Immature natural killer cell (primary cell): ENCODE measurements around the gene CCDC69. TPM values are rescaled to one million over a fixed set of nuclear protein-coding genes. Genes with fewer than 3 reads are reported as not detected.

Experiments used
- DNase-seq, 3 donors: peaks; one replicate each; pipeline ENCODE4 v3.0.0; 2022; ENCODE audit warnings: mixed read lengths in 1 of 3
- H3K27ac Mint-ChIP-seq, 6 donors: one replicate each; pipeline ENCODE4 v1.8.0; 2020; ENCODE audit warnings: mixed read lengths in 6 of 6, mild to moderate bottlenecking in 5 of 6, inconsistent platforms in 4 of 6, moderate library complexity in 3 of 6
- H3K27me3 Mint-ChIP-seq, 3 donors: one replicate each; pipeline ENCODE4 v1.8.0; 2020 to 2021; ENCODE audit warnings: low read depth in 3 of 3, mild to moderate bottlenecking in 3 of 3, mixed read lengths in 3 of 3, moderate library complexity in 3 of 3, inconsistent platforms in 1 of 3
- H3K36me3 Mint-ChIP-seq, 3 donors: one replicate each; pipeline ENCODE4 v1.8.0; 2020; ENCODE audit warnings: mixed read lengths in 3 of 3, inconsistent platforms in 2 of 3, mild to moderate bottlenecking in 2 of 3
- H3K4me1 Mint-ChIP-seq, 2 donors: one replicate each; pipeline ENCODE4 v1.8.0; 2020; ENCODE audit warnings: inconsistent platforms in 2 of 2, mild to moderate bottlenecking in 2 of 2, mixed read lengths in 2 of 2, moderate library complexity in 1 of 2
- H3K4me3 Mint-ChIP-seq, 5 donors: one replicate each; pipeline ENCODE4 v1.8.0; 2020; ENCODE audit warnings: mild to moderate bottlenecking in 5 of 5, mixed read lengths in 5 of 5, inconsistent platforms in 3 of 5, moderate library complexity in 3 of 5
- H3K9me3 Mint-ChIP-seq, 6 donors: one replicate each; pipeline ENCODE4 v1.8.0; 2020; ENCODE audit warnings: mild to moderate bottlenecking in 6 of 6, mixed read lengths in 6 of 6, inconsistent platforms in 4 of 6, moderate library complexity in 3 of 6
- polyA plus RNA-seq, 3 donors: library from polyadenylated mRNA; unstranded; fragments of 300-500 nt; fragmentation: Illumina TruSeq; gene quantifications; one replicate each; pipeline ENCODE4 v1.2.3, GENCODE V29; 2021

Gene CCDC69
- polyA plus RNA-seq, 3 donors from 2014 or later: 88.1 to 256 (median 149) TPM

DNA sequence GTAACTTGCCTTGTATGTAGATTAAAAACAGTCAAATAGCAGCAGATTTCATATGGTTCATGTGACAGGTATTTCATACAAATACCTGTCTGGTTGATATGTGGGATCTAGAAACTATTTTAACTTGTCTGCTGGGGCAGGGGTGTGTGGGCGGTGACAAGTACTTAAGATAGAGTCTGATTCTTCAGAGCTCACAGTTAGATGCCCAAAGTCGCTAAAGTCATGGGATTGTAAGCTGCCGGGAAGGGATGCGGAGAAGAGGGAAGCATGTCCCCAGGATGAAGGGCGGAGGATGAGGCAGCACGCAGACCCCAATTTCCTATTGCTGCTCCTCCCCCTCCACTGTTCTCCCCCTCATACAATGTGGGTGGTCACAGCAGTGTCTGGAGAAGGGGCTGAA lies 79.6 kb downstream of the CCDC69 start:
- peaks cover 0 to 8% (median 2%) of the 10 kb centered on the region in 3 donors for H3K27me3 Mint-ChIP-seq
- H3K4me3 Mint-ChIP-seq: peak overlapping the region; percentile 1 to 65 (median 39)
- DNase-seq: no peak
- peaks cover 6 to 47% (median 19%) of the 10 kb centered on the region in 3 donors for H3K36me3 Mint-ChIP-seq
- H3K4me1 Mint-ChIP-seq: peaks cover 97 to 100% of the 10 kb centered on the region in 2 donors
- H3K9me3 Mint-ChIP-seq: no peaks in the 10 kb centered on the region
- peak overlapping the region; percentile 76 to 97 (median 82) for H3K27ac Mint-ChIP-seq

DNA sequence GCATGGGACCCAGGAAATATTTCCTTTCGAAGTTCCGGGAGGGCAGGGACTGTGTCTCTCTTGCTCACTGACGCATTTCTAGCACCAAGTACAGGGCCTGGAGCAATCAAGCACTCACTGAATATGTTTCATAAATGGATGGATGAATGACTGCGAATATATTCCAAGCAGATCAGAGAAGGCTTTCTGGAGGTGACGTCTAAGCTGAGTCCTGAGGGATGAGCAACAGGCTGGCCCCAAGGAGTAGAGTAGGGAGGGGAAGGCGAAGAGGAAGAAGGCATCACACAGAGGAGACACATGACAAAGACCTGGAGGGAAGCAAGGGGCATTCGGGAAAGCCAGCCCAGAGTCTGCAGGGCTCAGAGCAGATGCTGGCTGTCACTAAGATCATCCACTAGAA lies 80.2 kb downstream of the CCDC69 start:
- peak overlapping the region in 4 of 5 donors; percentile 1 to 65 (median 15) for H3K4me3 Mint-ChIP-seq
- H3K4me1 Mint-ChIP-seq: peaks cover 97 to 100% of the 10 kb centered on the region in 2 donors
- DNase-seq: no peak
- H3K36me3 Mint-ChIP-seq: peaks cover 10 to 52% (median 23%) of the 10 kb centered on the region in 3 donors
- peaks cover 2 to 8% (median 4%) of the 10 kb centered on the region in 3 donors for H3K27me3 Mint-ChIP-seq
- H3K9me3 Mint-ChIP-seq: no peaks in the 10 kb centered on the region
- peak overlapping the region; percentile 76 to 97 (median 86) for H3K27ac Mint-ChIP-seq

DNA sequence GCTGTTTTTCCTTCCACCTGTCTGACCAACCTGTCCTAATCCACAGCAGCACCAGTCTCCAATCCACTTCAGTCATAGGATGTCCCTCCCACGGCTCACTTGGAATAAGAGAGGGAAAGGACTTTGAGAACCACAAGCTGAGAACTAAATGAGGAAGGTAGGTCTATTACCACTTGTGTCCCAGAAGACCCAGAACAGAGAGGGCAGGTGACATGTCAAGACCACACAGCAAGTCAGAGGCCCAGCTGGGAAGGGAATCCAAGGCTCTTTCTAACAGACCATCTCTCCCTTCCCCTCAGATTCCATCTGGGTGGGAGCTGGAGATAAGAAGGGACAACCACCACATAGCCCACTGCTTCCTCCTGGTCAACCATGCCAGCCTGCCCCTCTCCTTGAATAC lies 81.0 kb downstream of the CCDC69 start:
- Mint-ChIP-seq H3K4me3 (peak overlapping the region in 3 of 5 donors; percentile 18 to 74 (median 35)), H3K4me1 (peaks cover 97 to 100% of the 10 kb centered on the region in 2 donors), H3K36me3 (peaks cover 17 to 57% (median 30%) of the 10 kb centered on the region in 3 donors), H3K27ac (peak overlapping the region; percentile 76 to 97 (median 86)), H3K9me3 (no peaks in the 10 kb centered on the region), H3K27me3 (peaks cover 2 to 6% (median 5%) of the 10 kb centered on the region in 3 donors)
- DNase-seq: no peak

DNA sequence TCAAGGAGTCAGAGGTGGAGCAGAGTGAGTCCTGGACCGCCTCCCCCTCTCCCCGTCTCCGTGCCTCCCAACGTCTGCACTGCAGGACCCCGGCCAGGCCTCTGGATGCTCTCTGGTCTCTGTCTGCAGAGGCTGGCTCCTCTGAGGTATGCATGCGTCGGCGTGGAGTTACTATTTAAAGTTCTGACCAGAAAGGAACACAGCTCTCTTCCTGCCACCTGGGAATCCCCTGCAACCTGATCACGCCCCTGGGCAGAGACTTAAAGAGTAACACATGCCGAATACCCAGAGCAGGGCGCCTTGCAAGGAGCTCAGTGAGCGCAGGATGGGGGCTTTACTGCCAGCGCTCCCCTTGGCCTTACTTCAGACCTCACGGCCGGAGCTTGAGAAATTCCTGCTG lies 82.4 kb downstream of the CCDC69 start:
- H3K4me1 Mint-ChIP-seq: peaks cover 92 to 100% of the 10 kb centered on the region in 2 donors
- no peaks in the 10 kb centered on the region for H3K9me3 Mint-ChIP-seq
- peaks cover 2 to 6% (median 5%) of the 10 kb centered on the region in 3 donors for H3K27me3 Mint-ChIP-seq
- peak; percentile 26 to 44 (median 36) for DNase-seq
- peak overlapping the region; percentile 88 to 97 (median 91) for H3K27ac Mint-ChIP-seq
- H3K36me3 Mint-ChIP-seq: peaks cover 30 to 63% (median 39%) of the 10 kb centered on the region in 3 donors
- peak overlapping the region; percentile 63 to 77 (median 73) for H3K4me3 Mint-ChIP-seq

DNA sequence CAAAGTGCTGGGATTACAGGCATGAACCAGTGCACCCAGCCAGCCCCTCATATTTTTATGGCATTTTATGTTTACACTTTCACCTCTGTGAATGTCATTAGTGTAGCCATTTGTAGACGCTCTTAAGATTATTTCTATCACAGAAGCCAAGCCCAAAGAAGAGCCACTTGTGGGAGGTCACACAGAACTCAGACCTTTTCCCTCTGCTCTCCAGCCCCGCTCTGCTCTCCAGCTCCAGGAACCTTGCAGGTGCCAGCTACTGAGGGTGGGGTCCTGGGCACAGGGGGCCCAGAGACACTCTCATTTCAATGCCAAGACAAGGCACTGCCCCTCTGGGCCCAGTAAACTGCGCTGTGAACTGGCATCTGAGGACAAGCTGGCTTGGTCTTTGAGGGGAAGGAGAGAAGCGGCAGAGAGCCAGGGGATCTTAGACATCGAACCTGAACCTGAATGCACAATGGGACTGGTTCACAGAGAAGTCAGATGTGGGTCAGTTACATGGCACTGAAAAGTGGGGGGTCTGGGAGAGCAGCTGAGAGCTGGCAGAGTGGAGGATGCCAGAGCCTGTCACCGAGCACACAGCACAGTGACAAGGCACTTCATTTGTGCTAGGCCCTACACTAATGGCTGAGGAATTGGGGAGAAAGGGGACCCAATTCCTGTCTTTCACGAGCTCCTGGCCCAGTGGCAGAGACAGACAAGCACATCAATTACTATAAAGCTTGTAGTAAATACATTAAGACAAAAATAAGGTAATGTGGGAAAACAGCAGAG lies 83.0 kb downstream of the CCDC69 start:
- no peaks in the 10 kb centered on the region for H3K9me3 Mint-ChIP-seq
- peaks cover 2 to 6% (median 5%) of the 10 kb centered on the region in 3 donors for H3K27me3 Mint-ChIP-seq
- H3K4me3 Mint-ChIP-seq: peak overlapping the region; percentile 63 to 77 (median 73)
- peaks cover 34 to 67% (median 41%) of the 10 kb centered on the region in 3 donors for H3K36me3 Mint-ChIP-seq
- peaks cover 86 to 99% of the 10 kb centered on the region in 2 donors for H3K4me1 Mint-ChIP-seq
- peak overlapping the region; percentile 88 to 97 (median 91) for H3K27ac Mint-ChIP-seq
- DNase-seq: no peak

DNA sequence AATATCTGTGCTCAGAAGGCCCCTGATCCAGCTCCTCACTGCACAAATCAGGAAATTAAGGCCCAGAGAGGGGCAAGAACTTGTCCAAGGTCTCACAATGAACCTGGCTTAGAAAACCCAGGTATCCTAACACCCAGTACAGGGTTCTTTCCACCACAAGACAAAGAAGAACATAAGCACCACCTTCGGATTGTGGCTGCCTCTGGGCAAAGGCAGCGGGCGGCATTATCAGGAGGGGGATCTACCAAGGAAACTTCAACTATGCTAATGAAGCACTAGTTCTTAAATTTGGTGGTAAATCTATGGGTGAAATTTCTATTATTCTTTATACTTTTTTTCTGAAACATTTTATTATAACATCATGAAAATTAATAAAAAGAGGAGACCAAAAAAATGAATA lies 84.2 kb downstream of the CCDC69 start:
- Mint-ChIP-seq H3K27ac (peak overlapping the region; percentile 88 to 97 (median 92)), H3K9me3 (no peaks in the 10 kb centered on the region), H3K4me1 (peaks cover 75 to 90% of the 10 kb centered on the region in 2 donors), H3K4me3 (peak overlapping the region; percentile 63 to 81 (median 67)), H3K27me3 (peaks cover 2 to 5% (median 4%) of the 10 kb centered on the region in 3 donors), H3K36me3 (peaks cover 41 to 69% (median 41%) of the 10 kb centered on the region in 3 donors)
- peak in 2 of 3 donors; percentile 32 to 42 for DNase-seq

DNA sequence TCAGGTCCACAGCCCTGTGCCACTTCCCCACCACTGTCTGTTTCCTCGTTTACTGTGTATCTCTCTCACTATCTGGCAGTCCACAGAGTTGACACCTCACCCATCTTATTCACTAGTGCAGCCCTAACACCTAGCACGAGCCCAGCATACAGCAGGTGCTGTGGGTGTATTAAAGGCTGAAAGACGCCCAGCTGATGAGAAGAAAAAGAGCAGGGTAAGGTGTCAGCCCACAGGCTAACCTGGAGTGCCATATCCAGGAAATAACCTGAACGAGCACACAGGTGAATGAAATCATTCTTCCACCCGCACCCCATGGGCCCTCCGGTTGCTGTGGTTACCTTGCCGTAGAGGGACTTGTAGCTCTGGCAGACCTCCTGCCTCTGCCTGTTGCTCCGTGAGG lies 84.9 kb downstream of the CCDC69 start:
- H3K4me1 Mint-ChIP-seq: peaks cover 69 to 84% of the 10 kb centered on the region in 2 donors
- H3K9me3 Mint-ChIP-seq: no peaks in the 10 kb centered on the region
- H3K36me3 Mint-ChIP-seq: peaks cover 38 to 71% (median 41%) of the 10 kb centered on the region in 3 donors
- peak overlapping the region; percentile 63 to 81 (median 67) for H3K4me3 Mint-ChIP-seq
- peak; percentile 77 to 80 (median 80) for DNase-seq
- peak overlapping the region; percentile 88 to 97 (median 92) for H3K27ac Mint-ChIP-seq
- H3K27me3 Mint-ChIP-seq: peaks cover 2 to 5% (median 4%) of the 10 kb centered on the region in 3 donors

DNA sequence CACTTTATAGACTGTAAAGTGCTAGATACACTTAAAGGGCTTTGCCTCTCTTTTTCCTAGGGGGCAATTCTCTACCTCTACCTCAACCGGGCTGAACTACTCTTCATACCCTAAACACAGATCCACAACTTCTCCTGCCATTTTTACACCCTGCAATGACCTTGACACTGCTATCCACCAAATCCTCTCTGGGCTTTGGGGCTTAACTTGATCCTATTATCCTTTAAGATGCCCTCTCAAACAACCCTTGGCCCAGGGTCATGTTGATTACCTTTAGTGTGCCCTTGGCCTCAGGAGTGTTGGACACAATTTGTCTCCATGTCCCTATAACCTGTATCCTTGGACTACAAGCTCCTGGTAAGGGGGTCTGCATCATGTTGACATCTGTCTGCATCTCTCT lies 85.8 kb downstream of the CCDC69 start:
- H3K27me3 Mint-ChIP-seq: peaks cover 2 to 5% (median 2%) of the 10 kb centered on the region in 3 donors
- H3K27ac Mint-ChIP-seq: peak overlapping the region; percentile 88 to 97 (median 92)
- DNase-seq: no peak
- peaks cover 42 to 73% (median 43%) of the 10 kb centered on the region in 3 donors for H3K36me3 Mint-ChIP-seq
- H3K9me3 Mint-ChIP-seq: no peaks in the 10 kb centered on the region
- H3K4me1 Mint-ChIP-seq: peaks cover 60 to 75% of the 10 kb centered on the region in 2 donors
- peak overlapping the region; percentile 28 to 67 (median 63) for H3K4me3 Mint-ChIP-seq

DNA sequence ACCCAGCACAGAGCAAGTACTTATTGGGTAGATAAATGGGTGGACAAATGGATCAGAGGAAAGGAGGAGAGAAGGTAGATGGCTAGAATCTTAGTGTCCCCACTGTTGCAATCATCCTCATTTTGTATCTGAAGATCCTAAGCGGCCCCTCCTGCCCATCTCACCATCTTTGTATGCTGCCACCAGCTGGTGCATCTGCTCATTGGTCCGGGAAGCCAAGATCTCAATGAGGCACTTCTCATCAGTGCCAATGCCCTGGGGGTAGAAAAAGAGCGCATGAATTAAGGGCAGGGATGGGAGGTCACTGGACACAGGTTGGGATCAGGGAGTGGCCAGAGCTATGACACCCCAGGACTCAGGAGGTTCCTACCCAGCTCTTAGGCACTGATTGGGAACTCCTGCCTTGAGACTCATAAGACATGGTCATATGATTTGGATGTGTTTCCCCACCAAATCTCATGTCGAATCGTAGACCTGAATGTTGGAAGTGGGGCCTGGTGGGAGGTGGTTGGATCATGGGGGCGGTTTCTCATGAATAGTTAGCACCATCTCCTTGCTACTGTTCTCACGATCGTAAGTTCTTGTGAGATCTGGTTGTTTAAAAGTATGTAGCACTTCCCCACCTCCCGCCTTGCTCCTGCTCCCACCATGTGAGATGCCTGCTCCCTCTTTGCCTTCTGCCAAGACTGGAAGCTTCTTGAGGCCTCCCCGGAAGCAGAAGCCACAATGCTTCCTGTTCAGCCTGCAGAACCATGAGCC lies 86.6 kb downstream of the CCDC69 start:
- Mint-ChIP-seq H3K4me3 (peak overlapping the region in 3 of 5 donors; percentile 13 to 30 (median 28)), H3K4me1 (peaks cover 53 to 66% of the 10 kb centered on the region in 2 donors), H3K36me3 (peaks cover 46 to 76% (median 47%) of the 10 kb centered on the region in 3 donors), H3K27me3 (peaks cover 2 to 5% (median 2%) of the 10 kb centered on the region in 3 donors), H3K9me3 (no peaks in the 10 kb centered on the region), H3K27ac (peak overlapping the region; percentile 88 to 97 (median 92))
- no peak for DNase-seq

DNA sequence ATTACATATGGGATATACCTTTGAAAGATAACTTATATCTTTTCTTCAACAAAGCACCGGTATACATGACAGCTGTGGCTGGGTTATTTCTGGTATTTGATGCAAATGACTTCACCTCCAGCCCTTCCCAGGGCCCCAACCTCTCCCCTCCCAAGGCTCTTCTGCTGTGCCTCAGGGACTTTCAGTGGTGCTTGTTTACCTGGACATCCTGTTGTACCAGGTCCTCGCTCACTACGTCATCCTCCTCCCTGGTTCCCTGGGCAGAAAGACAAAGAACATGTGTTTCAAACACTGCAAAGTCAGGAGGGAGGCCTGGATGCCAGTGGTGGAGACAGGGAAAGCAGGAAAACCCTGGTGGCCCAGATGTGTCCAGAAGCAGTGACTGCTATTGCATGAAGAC lies 89.7 kb downstream of the CCDC69 start:
- H3K9me3 Mint-ChIP-seq: no peaks in the 10 kb centered on the region
- peaks cover 24 to 36% of the 10 kb centered on the region in 2 donors for H3K4me1 Mint-ChIP-seq
- H3K4me3 Mint-ChIP-seq: no peak overlapping the region
- peaks cover 0 to 5% (median 2%) of the 10 kb centered on the region in 3 donors for H3K27me3 Mint-ChIP-seq
- H3K27ac Mint-ChIP-seq: peak overlapping the region in 5 of 6 donors; percentile 16 to 77 (median 42)
- H3K36me3 Mint-ChIP-seq: peaks cover 53 to 89% (median 55%) of the 10 kb centered on the region in 3 donors
- no peak for DNase-seq

DNA sequence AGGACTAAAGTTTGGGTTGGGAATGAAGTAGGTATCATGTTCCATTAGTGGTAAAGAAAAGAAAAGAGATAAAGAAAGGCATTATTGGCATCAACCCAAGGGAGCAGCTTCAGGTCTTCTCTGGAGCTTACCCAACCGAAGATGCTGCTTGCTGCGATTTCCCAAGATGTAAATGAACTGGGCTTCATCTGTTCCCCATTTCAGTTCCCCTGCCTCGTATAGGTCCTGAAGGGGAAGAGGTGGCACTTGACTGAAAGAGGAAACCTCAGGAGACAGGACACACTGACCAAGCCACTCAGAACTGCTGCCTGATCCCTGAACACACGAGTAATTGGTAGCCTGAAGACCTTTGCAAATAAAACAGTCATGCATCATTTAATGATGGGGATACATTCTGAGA lies 90.9 kb downstream of the CCDC69 start:
- Mint-ChIP-seq H3K9me3 (no peaks in the 10 kb centered on the region), H3K4me3 (no peak overlapping the region), H3K27me3 (peaks cover 0 to 3% (median 0%) of the 10 kb centered on the region in 3 donors), H3K36me3 (peaks cover 42 to 89% (median 49%) of the 10 kb centered on the region in 3 donors), H3K4me1 (peaks cover 11 to 26% of the 10 kb centered on the region in 2 donors), H3K27ac (peak overlapping the region in 4 of 6 donors; percentile 35 to 77 (median 60))
- no peak for DNase-seq
